Caco-2 (cell line): Measurements from ENCODE around the gene DMBT1. TPM values are rescaled to one million over a fixed set of nuclear protein-coding genes. Genes with fewer than 3 reads are reported as not detected.

Source experiments
- BruUV-seq: library from RNA; stranded (reverse); fragments of 400-500 nt; replicated peaks from 2 replicates; lab custom pipeline; 2021; lab: Mats Ljungman, UMichigan
- CTCF ChIA-PET: fragments of 300-600 bp; sonication (Branson Sonifier 250); formaldehyde crosslinking; loops from one replicate; lab custom pipeline; 2022; ENCODE audit warnings: antibody characterized with exemption; lab: Charles Lee
- POLR2A ChIA-PET: fragments of 300-600 bp; sonication (Branson Sonifier 250); formaldehyde crosslinking; loops from one replicate; lab custom pipeline; 2022; ENCODE audit warnings: antibody characterized with exemption; lab: Charles Lee
- DNase-seq, 2 experiments: peaks; one replicate each; pipeline versions ENCODE4 v3.0.0 to v3.0.0-alpha.2; 2020 to 2022
- H3K27me3 ChIP-seq: replicated peaks from 2 replicates; pipeline ENCODE4 v1.6.0; 2011; ENCODE audit warnings: low read length; ENCODE audit not compliant: control insufficient read depth, insufficient read depth
- H3K36me3 ChIP-seq: 2 replicates; pipeline ENCODE4 v1.5.1; 2011; ENCODE audit warnings: low read length; ENCODE audit not compliant: control insufficient read depth, insufficient read depth
- H3K4me1 ChIP-seq: fragments of 250-450 bp; sonication (Bioruptor Pico); 2 replicates; pipeline ENCODE4 v1.5.1; 2020; ENCODE audit warnings: mild to moderate bottlenecking
- H3K4me3 ChIP-seq: 2 replicates; pipeline ENCODE4 v1.5.1; 2011; ENCODE audit warnings: low read depth, mild to moderate bottlenecking, control low read depth, low read length
- H3K9me3 ChIP-seq: fragments of 250-450 bp; sonication (Bioruptor Pico); 2 replicates; pipeline ENCODE4 v1.5.1; 2020; ENCODE audit warnings: mild to moderate bottlenecking, moderate library complexity
- H3K27ac Mint-ChIP-seq: one replicate; pipeline ENCODE4 v1.8.0; 2022; ENCODE audit warnings: mixed read lengths; ENCODE audit not compliant: unreplicated experiment
- H3K27me3 Mint-ChIP-seq: one replicate; pipeline ENCODE4 v1.8.0; 2022; ENCODE audit warnings: mixed read lengths; ENCODE audit not compliant: insufficient read depth, unreplicated experiment
- H3K36me3 Mint-ChIP-seq: one replicate; pipeline ENCODE4 v1.8.0; 2022; ENCODE audit warnings: mild to moderate bottlenecking, mixed read lengths; ENCODE audit not compliant: insufficient read depth, unreplicated experiment
- H3K4me1 Mint-ChIP-seq: one replicate; pipeline ENCODE4 v1.8.0; 2022; ENCODE audit warnings: low read depth, mixed read lengths; ENCODE audit not compliant: unreplicated experiment
- H3K4me3 Mint-ChIP-seq: one replicate; pipeline ENCODE4 v1.8.0; 2022; ENCODE audit warnings: mild to moderate bottlenecking, moderate library complexity, mixed read lengths; ENCODE audit not compliant: unreplicated experiment
- H3K9me3 Mint-ChIP-seq: one replicate; pipeline ENCODE4 v1.8.0; 2022; ENCODE audit warnings: mixed read lengths; ENCODE audit not compliant: unreplicated experiment
- intact Hi-C: fragments of 100-400 bp; cut with micrococcal nuclease; formaldehyde crosslinking; loops from one replicate; pipeline ENCODE4 v1.10.0; 2022; ENCODE audit not compliant: unreplicated experiment
- total RNA-seq: library from RNA; stranded (reverse); gene quantifications from 2 replicates; pipeline ENCODE4 v1.2.3, GENCODE V29; 2022
- TF ChIP-seq, protein P1 (sequence below), 2 experiments: fragments of 200-600 bp in 1 of 2; IDR thresholded peaks; 1 replicate in 1 of 2; 2 replicates in 1 of 2; pipeline versions ENCODE4 v1.5.1 to v1.8.0; 2011 to 2022; ENCODE audit warnings: antibody characterized with exemption in 1 of 2, control low read depth in 1 of 2, inconsistent platforms in 1 of 2, low read depth in 1 of 2, low read length in 1 of 2, mild to moderate bottlenecking in 1 of 2, moderate library complexity in 1 of 2; ENCODE audit not compliant: insufficient read depth in 1 of 2, severe bottlenecking in 1 of 2, unreplicated experiment in 1 of 2

The DMBT1 gene
- total RNA-seq, 1 experiment from 2014 or later = not detected

DNA sequence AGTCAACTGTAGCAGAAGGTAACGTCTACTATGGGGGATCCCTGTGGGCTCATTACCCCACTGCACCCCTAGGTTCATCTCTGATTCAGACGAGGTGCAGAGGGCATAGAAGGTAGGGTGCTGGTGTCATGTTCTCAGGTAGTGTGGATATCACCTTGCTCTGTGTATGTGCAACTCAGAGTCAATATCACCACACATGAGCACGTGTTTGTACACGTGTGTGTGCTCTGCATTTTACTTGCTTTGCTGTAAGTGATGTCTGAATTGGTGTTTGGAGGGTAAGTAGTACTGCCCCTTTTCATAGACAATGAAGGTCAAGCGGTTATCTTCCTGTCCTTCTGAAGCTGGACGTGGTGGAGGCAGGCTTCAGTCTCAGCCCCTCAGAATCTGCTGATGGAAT, 10.4 kb downstream of the DMBT1 start:
- Mint-ChIP-seq H3K9me3 (no peaks in the 10 kb centered on the region), H3K4me1 (no peaks in the 10 kb centered on the region), H3K27ac (no peak overlapping the region), H3K36me3 (no peaks in the 10 kb centered on the region), H3K4me3 (no peak overlapping the region), H3K27me3 (peaks cover 6% of the 10 kb centered on the region)
- Histone ChIP-seq H3K4me3 (no peak overlapping the region), H3K9me3 (no peaks in the 10 kb centered on the region), H3K4me1 (no peaks in the 10 kb centered on the region), H3K36me3 (no peaks in the 10 kb centered on the region), H3K27me3 (no peaks in the 10 kb centered on the region)
- intact Hi-C loops = no loop called here
- TF ChIP-seq, protein P1, sequence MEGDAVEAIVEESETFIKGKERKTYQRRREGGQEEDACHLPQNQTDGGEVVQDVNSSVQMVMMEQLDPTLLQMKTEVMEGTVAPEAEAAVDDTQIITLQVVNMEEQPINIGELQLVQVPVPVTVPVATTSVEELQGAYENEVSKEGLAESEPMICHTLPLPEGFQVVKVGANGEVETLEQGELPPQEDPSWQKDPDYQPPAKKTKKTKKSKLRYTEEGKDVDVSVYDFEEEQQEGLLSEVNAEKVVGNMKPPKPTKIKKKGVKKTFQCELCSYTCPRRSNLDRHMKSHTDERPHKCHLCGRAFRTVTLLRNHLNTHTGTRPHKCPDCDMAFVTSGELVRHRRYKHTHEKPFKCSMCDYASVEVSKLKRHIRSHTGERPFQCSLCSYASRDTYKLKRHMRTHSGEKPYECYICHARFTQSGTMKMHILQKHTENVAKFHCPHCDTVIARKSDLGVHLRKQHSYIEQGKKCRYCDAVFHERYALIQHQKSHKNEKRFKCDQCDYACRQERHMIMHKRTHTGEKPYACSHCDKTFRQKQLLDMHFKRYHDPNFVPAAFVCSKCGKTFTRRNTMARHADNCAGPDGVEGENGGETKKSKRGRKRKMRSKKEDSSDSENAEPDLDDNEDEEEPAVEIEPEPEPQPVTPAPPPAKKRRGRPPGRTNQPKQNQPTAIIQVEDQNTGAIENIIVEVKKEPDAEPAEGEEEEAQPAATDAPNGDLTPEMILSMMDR (IDR thresholded peaks at IDR 0.05; ENCODE audit: insufficient read depth in 1 of 2, low read depth in 1 of 2, low read length in 1 of 2, severe bottlenecking in 1 of 2, unreplicated experiment in 1 of 2) = no peak
- BruUV-seq = no TSS peak
- ChIA-PET POLR2A (no interaction called here), CTCF (no interaction called here)
- DNase-seq = no peak

DNA sequence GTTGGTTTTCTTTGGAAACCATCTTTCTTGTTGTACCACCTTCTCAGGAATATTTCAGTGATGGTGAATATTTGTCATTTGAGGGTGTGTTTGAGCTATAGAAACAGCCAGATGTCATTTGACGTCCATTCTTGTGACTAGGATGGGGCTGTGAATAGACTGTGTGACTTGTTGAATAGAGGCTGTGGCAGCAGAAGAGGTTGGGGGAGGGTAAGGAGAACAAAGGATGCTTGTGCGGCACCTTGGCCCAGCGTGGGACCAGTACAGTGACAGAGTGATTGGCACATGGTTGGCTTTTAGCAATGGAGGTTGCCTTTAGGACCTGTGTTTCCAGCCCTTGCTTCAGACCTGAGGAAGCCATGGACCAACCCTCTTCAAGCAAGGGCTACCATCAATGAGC, 11.3 kb downstream of the DMBT1 start:
- H3K27ac Mint-ChIP-seq = no peak overlapping the region
- CTCF ChIA-PET = no interaction called here
- no TSS peak for BruUV-seq

DNA sequence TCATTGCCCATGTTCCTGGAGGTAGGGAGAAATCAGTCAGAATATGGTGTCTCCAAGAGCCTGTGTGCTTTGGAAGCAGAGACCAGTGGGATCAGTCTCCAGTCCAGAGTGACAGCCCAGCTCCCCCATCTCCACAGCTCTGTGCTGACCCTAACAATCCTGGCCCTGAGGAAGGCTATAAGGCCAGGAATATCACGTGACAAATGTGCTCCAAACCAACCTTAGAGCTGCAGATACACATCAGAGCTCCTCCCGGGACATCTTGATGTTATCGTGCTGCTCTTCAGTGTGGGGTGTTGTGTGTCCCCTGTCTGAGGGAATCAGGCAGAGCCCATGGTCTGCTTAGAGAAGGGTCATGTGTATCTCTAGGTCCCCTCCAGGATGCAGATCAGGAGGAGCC, 15.2 kb downstream of the DMBT1 start:
- CTCF ChIA-PET = no interaction called here
- TF ChIP-seq, protein P1 (IDR thresholded peaks at IDR 0.05; ENCODE audit: insufficient read depth in 1 of 2, low read depth in 1 of 2, low read length in 1 of 2, severe bottlenecking in 1 of 2, unreplicated experiment in 1 of 2) = no peak
- Mint-ChIP-seq H3K4me1 (no peaks in the 10 kb centered on the region), H3K27me3 (peaks cover 5% of the 10 kb centered on the region), H3K27ac (no peak overlapping the region), H3K4me3 (no peak overlapping the region), H3K36me3 (no peaks in the 10 kb centered on the region), H3K9me3 (no peaks in the 10 kb centered on the region)
- no peaks in the 10 kb centered on the region for H3K4me1 ChIP-seq
- intact Hi-C loops = no loop called here
- H3K9me3 ChIP-seq = no peaks in the 10 kb centered on the region
- no peaks in the 10 kb centered on the region for H3K36me3 ChIP-seq
- no peaks in the 10 kb centered on the region; the same call in 1 of the 2 replicates for H3K27me3 ChIP-seq
- BruUV-seq = no TSS peak
- DNase-seq = no peak
- POLR2A ChIA-PET = no interaction called here
- no peak overlapping the region for H3K4me3 ChIP-seq

More for the DNA sequence above, 11.3 kb downstream of the DMBT1 start:
- H3K4me1 Mint-ChIP-seq = no peaks in the 10 kb centered on the region
- H3K4me3 Mint-ChIP-seq = no peak overlapping the region
- DNase-seq = no peak
- no peaks in the 10 kb centered on the region for H3K9me3 ChIP-seq
- H3K27me3 ChIP-seq = no peaks in the 10 kb centered on the region
- no peaks in the 10 kb centered on the region for H3K36me3 ChIP-seq
- H3K27me3 Mint-ChIP-seq = peaks cover 6% of the 10 kb centered on the region
- H3K4me1 ChIP-seq = no peaks in the 10 kb centered on the region
- no peaks in the 10 kb centered on the region for H3K36me3 Mint-ChIP-seq
- H3K9me3 Mint-ChIP-seq = no peaks in the 10 kb centered on the region
- no peak overlapping the region for H3K4me3 ChIP-seq
- intact Hi-C loops = no loop called here
- TF ChIP-seq, protein P1 (IDR thresholded peaks at IDR 0.05; ENCODE audit: insufficient read depth in 1 of 2, low read depth in 1 of 2, low read length in 1 of 2, severe bottlenecking in 1 of 2, unreplicated experiment in 1 of 2) = no peak
- POLR2A ChIA-PET = no interaction called here
